Body of pancreas (tissue), 4 donors: ENCODE results near the gene GNG12. TPM values are rescaled to one million over a fixed set of nuclear protein-coding genes. Genes with fewer than 3 reads are reported as not detected.

ENCODE experiments used
- ATAC-seq: fragments of 150-250 bp; one replicate; pipeline ENCODE4 v1.9.1; 2016
- DNase-seq, 4 donors: peaks; one replicate each; pipeline ENCODE4 v3.0.0-alpha.2; 2019
- H3K27ac ChIP-seq, 4 donors: fragments of 200-600 bp; sonication (generic); 1 replicate in 3 of 4; 2 replicates in 1 of 4; pipeline versions ENCODE4 v1.5.1 to v1.6.1; 2016 to 2019; ENCODE audit warnings: mild to moderate bottlenecking in 1 of 4, mixed read lengths in 1 of 4, moderate library complexity in 1 of 4
- H3K27me3 ChIP-seq, 2 donors: fragments of 200-600 bp; sonication (generic); one replicate each; pipeline ENCODE4 v1.6.0; 2016; ENCODE audit warnings: mild to moderate bottlenecking in 1 of 2
- H3K36me3 ChIP-seq, 2 donors: fragments of 200-600 bp; sonication (generic); replicated peaks in 1 of 2; 2 replicates each; pipeline ENCODE4 v1.5.1; 2016; ENCODE audit warnings: low read depth in 2 of 2; ENCODE audit not compliant: insufficient read depth in 1 of 2
- H3K4me1 ChIP-seq: fragments of 200-600 bp; sonication (generic); one replicate; pipeline ENCODE4 v1.6.0; 2016
- H3K4me3 ChIP-seq, 2 donors: fragments of 200-600 bp; sonication (generic); 1 replicate in 1 of 2; 2 replicates in 1 of 2; pipeline ENCODE4 v1.5.1; 2016 to 2019
- H3K9me3 ChIP-seq, 3 donors: fragments of 200-600 bp; sonication (generic); 1 replicate in 2 of 3; 2 replicates in 1 of 3; pipeline ENCODE4 v1.5.1; 2016
- POLR2A ChIP-seq, 3 donors: fragments of 450-650 bp; IDR thresholded peaks; one replicate each; pipeline ENCODE4 v1.6.1; 2016; ENCODE audit warnings: antibody characterized with exemption in 3 of 3, mild to moderate bottlenecking in 2 of 3
- WGBS, 2 donors: methylation state at CpG; one replicate each; pipeline ENCODE4 v1.1.5; 2017; 5-methylcytosine and 5-hydroxymethylcytosine counted together
- intact Hi-C: fragments of 100-400 bp; cut with DNase I; formaldehyde crosslinking; loops from one replicate; pipeline ENCODE4 v1.15.1; 2023
- total RNA-seq, 2 donors: library from RNA; depleted of rRNA; stranded (reverse); fragments of >200 nt; gene quantifications; one replicate each; pipeline ENCODE4 v1.1.0, GENCODE V29; 2016
- TF ChIP-seq, protein P1 (sequence below), 7 experiments: fragments of 450-650 bp in 4 of 7; fragments of 200-600 bp in 3 of 7; sonication (generic) in 3 of 7; IDR thresholded peaks; one replicate each; pipeline ENCODE4 v1.5.1; 2016 to 2019; ENCODE audit warnings: antibody characterized with exemption in 7 of 7

GNG12 gene
- total RNA-seq, 2 donors from 2014 or later = 26.4 to 42.3 TPM

DNA sequence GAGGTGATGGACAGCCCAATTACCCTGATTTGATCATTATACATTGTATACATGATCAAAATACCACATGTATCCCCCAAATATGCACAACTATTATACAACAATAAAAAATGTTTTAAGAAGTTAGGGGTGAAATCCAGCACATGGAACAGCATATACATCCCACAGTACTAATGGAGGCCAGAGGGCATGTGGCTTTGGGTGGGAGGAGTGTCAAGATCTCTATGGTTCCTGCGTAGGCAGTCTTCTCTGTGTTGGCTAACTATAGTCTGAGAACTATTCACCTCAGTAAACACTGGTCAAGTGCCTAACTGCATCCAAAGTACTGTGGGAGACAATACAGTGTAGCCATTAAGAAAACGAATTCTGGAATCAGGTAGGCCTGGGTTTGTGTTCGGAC lies 74.2 kb downstream of the GNG12 start:
- H3K4me3 ChIP-seq = no peak overlapping the region
- peak overlapping the region in 2 of 4 donors; percentile 66 to 69 for H3K27ac ChIP-seq
- WGBS, 2 donors = 81 to 87% methylated on average over 3 of the region's 3 CpGs
- no peaks in the 10 kb centered on the region for H3K9me3 ChIP-seq
- no peaks in the 10 kb centered on the region for H3K36me3 ChIP-seq
- DNase-seq (no peak), ATAC-seq (no peak)
- intact Hi-C loops = loop anchor here (10.0 kb wide), 1 partner anchor 194 kb away; no protein-coding TSS in a partner anchor
- H3K4me1 ChIP-seq = peaks cover 12% of the 10 kb centered on the region
- TF ChIP-seq, protein P1, sequence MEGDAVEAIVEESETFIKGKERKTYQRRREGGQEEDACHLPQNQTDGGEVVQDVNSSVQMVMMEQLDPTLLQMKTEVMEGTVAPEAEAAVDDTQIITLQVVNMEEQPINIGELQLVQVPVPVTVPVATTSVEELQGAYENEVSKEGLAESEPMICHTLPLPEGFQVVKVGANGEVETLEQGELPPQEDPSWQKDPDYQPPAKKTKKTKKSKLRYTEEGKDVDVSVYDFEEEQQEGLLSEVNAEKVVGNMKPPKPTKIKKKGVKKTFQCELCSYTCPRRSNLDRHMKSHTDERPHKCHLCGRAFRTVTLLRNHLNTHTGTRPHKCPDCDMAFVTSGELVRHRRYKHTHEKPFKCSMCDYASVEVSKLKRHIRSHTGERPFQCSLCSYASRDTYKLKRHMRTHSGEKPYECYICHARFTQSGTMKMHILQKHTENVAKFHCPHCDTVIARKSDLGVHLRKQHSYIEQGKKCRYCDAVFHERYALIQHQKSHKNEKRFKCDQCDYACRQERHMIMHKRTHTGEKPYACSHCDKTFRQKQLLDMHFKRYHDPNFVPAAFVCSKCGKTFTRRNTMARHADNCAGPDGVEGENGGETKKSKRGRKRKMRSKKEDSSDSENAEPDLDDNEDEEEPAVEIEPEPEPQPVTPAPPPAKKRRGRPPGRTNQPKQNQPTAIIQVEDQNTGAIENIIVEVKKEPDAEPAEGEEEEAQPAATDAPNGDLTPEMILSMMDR (IDR thresholded peaks at IDR 0.05) = no peak
- TF ChIP-seq POLR2A (IDR thresholded peaks at IDR 0.05) = no peak
- H3K27me3 ChIP-seq = no peaks in the 10 kb centered on the region

GRCh38 chr1:67755619-67756018 lies 77.6 kb downstream of the GNG12 start:
- Histone ChIP-seq H3K27ac (no peak overlapping the region), H3K36me3 (no peaks in the 10 kb centered on the region), H3K9me3 (no peaks in the 10 kb centered on the region), H3K4me1 (peaks cover 13% of the 10 kb centered on the region), H3K4me3 (no peak overlapping the region), H3K27me3 (no peaks in the 10 kb centered on the region)
- intact Hi-C loops = loop anchor here (10.0 kb wide), 1 partner anchor 191 kb away; no protein-coding TSS in a partner anchor
- 79 to 83% methylated on average over 2 of the region's 2 CpGs for WGBS, 2 donors
- DNase-seq = no peak
- TF ChIP-seq, protein P1 (IDR thresholded peaks at IDR 0.05) = no peak
- TF ChIP-seq POLR2A (IDR thresholded peaks at IDR 0.05) = no peak
- ATAC-seq = no peak

DNA sequence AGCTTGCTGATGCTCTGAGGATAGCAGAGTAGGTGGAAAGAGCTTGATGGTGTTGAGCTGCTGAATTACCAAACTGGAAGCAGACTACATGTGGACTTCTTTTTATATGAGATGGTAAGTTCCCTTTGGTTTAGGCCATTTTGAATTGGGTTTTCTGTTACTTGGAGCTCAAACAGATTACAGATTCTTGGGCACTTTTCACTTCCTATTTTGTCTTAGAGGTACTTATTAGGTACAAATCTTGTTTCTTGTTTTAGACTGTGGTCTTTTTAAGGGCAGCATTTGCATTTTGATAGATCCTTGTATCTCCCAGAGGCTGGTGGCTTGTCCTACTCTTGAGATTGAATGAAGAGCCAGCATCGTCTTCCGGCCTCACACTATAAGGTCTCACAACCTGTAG lies 78.1 kb downstream of the GNG12 start:
- DNase-seq (no peak), ATAC-seq (no peak)
- H3K36me3 ChIP-seq = no peaks in the 10 kb centered on the region
- no peak overlapping the region for H3K27ac ChIP-seq
- no peaks in the 10 kb centered on the region for H3K27me3 ChIP-seq
- H3K4me3 ChIP-seq = no peak overlapping the region
- TF ChIP-seq, protein P1 (IDR thresholded peaks at IDR 0.05) = no peak
- no peak for TF ChIP-seq POLR2A (IDR thresholded peaks at IDR 0.05)
- H3K4me1 ChIP-seq = peaks cover 13% of the 10 kb centered on the region
- 98 to 100% methylated on average over 2 of the region's 2 CpGs for WGBS, 2 donors
- intact Hi-C loops = loop anchor here (10.0 kb wide), 1 partner anchor 190 kb away; no protein-coding TSS in a partner anchor
- no peaks in the 10 kb centered on the region for H3K9me3 ChIP-seq

DNA sequence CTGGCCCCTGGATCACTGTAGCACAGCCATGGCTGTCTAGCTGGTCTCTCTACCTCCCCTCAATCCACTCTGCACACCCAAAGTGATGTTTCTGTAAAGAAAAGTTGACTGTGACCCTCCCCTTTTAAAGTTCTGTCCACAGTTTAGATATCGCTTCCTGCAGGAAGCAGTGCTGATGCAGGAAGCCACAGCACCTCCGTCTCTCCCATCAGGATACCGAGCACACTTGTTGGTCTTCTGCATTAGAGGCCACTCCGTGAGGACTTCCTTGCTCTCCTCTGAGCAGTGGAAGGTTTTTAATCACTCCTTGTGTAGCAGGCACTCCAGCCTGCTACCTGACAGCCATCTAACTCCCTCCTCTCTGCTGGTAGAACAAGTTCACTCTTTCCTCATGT lies 78.7 kb downstream of the GNG12 start:
- Histone ChIP-seq H3K4me3 (no peak overlapping the region), H3K27ac (no peak overlapping the region), H3K4me1 (peaks cover 13% of the 10 kb centered on the region), H3K27me3 (no peaks in the 10 kb centered on the region), H3K36me3 (no peaks in the 10 kb centered on the region), H3K9me3 (no peaks in the 10 kb centered on the region)
- 89 to 91% methylated on average over 4 of the region's 4 CpGs for WGBS, 2 donors
- no peak for DNase-seq
- intact Hi-C loops = loop anchor here (10.0 kb wide), 1 partner anchor 190 kb away; no protein-coding TSS in a partner anchor
- no peak for ATAC-seq
- TF ChIP-seq, protein P1 (IDR thresholded peaks at IDR 0.05) = no peak
- no peak for TF ChIP-seq POLR2A (IDR thresholded peaks at IDR 0.05)
